Left lobe of liver (tissue), 2 donors: ENCODE data around the gene TTF2. TPM values are rescaled to one million over a fixed set of nuclear protein-coding genes. Genes with fewer than 3 reads are reported as not detected.
"Not testable (repeated sequence)": the region's sequence is repeated elsewhere in the genome, so short reads cannot be mapped to it uniquely, and the experiment has no call there.

Experiments used
- ATAC-seq: fragments of 200-7000 bp; cut with Tn5 transposase; one replicate; pipeline ENCODE4 v1.9.1; 2020; ENCODE audit warnings: mild to moderate bottlenecking, moderate library complexity
- DNase-seq: peaks from one replicate; pipeline ENCODE4 v3.0.0-alpha.2; 2020; ENCODE audit warnings: low spot score
- total RNA-seq: library from RNA; stranded (reverse); gene quantifications from one replicate; pipeline ENCODE4 v1.2.1, GENCODE V29; 2021
- donor health status: DM: no; HTN: no; CAD: no; lungs with moderate emphysema.
- donor health status: DM: no; HTN: yes; CAD: no.

Gene TTF2
- total RNA-seq, 1 donor from 2014 or later, result 2.9 TPM

- DNase-seq (no peak), ATAC-seq (no peak)
Measured at GRCh38 chr1:117092594-117092993, 32.5 kb downstream of the TTF2 start.

GRCh38 chr1:117093091-117093534, 33.0 kb downstream of the TTF2 start:
- DNase-seq (no peak), ATAC-seq (no peak)

DNA sequence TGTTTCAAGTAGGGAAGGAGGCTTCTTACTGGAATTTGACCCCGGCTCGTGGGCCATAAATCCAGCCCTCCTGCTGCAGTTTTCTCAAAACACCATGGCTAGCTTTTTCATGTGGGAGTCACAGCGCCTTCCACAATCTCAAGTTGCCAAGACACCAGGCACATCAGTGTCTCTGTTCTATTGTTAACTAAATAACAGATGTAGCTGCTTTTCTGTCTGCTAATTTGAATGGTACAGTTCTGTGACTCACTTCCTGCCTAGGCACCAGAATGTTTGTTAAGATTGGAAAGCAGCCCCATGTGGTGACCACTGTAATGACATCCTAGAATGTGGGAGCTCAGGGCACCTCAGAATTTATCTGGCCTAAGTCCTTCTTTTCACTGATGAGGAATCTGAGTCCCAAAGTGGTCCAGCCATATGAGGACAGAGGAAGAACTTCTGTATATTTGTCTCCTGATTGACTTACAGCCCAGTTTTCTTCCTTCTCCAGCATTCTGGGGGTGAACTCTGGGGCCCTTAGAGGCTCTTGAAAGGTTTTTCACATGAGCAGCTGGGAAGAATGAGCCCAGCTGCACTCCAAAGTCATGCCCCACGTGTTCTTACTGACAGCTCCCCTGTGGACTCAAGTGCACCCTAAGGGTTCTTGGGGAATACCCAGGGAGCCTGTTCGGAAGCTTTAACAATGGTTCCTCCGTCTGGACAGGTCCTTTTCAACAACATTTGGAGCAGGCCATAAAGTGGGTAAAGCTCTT, 33.9 kb downstream of the TTF2 start:
- ATAC-seq (no peak), DNase-seq (no peak)

DNA sequence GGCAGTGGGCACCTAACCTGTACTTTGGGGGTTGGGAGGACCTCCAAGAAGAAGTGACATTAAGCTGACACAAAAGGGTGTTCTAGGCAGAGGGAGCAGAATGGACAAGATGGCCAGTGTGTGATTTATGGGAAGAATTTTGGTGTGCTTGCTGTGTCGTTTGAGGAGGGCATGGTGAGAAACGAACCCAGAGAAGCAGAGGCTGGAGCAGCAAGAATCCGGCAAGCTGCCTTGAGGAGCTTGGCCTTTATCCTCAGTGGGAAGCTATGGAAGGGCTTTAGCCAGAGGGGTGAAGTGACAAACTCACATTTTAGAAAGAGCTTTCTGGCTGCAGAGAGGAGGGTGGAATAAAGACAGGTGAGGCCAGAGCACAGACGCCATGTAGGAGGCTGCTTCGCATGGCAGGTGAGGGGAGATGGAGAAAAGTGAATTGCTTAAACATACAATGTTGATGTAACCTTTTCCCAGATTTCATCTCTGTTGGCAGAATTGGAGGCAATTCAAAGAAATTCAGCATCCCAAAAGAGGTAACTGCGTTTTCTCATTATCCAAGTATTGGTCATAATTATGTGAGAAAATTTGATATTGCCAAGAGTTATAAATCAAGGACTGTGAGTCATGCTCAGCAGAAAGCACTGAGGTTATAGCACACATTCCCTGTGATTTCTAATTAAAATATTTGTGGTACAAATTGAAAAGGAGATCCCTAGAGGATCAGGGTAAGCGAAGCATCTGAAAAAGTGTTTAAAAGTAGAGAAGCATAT, 34.9 kb downstream of the TTF2 start:
- DNase-seq, result no peak
- ATAC-seq, result no peak

- no peak for ATAC-seq
Measured at GRCh38 chr1:117096951-117097408, 36.9 kb downstream of the TTF2 start.

GRCh38 chr1:117097443-117097842, 37.3 kb downstream of the TTF2 start:
- ATAC-seq, result no peak

More at GRCh38 chr1:117096951-117097408, 36.9 kb downstream of the TTF2 start:
- no peak for DNase-seq

DNA sequence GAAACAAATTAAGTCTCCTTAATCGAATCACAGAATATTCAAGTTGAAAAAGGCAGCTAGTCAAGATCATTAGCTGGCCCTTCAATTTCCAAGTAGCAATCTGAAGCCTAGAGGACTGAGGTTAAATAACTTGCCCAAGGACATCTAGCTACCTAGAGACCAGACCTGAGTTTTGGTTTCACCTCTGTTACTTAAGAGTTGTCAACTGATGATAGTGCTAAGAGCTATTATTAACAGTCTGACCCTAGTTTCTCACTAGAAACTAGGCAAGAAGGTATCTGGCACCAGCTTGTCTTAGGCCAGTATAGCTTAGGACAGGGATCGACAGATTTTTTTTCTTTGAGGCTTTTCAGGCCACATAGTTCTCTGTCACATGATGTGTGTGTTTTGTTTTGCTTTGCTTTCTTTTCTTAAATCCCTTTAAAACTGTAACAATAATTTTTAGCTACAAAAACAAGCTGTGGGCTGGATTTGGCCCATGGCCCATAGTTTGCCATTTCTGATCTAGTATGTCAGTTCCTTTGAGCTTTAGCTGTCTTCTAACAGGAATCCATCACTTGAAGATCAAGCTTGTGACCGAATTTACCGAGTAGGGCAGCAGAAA, 38.3 kb downstream of the TTF2 start:
- no peak for DNase-seq
- no peak for ATAC-seq

More at GRCh38 chr1:117097443-117097842, 37.3 kb downstream of the TTF2 start:
- DNase-seq, result no peak

- ATAC-seq, result no peak
- no peak for DNase-seq
Measured at GRCh38 chr1:117101334-117101733, 41.2 kb downstream of the TTF2 start.

DNA sequence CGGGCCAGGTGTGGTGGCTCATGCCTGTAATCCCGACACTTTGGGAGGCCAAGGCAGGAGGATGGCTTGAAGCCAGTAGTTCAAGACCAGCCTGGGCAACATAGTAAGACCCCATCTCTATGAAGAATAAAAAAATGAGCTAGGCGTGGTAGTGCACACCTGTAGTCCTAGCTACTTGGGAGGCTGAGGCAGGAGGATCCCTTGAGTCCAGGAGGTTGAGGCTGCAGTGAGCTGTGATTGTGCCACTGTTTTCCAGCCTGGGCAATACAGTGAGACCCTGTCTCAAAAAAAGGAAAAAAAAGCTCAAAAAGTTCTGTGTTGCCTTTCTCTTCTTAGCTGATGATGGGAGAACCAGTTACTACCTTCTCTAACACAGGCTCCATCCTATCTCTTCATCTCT, 41.7 kb downstream of the TTF2 start:
- DNase-seq, ATAC-seq: not testable (repeated sequence)

- no peak for DNase-seq
Measured at GRCh38 chr1:117104986-117105385, 44.9 kb downstream of the TTF2 start.

DNA sequence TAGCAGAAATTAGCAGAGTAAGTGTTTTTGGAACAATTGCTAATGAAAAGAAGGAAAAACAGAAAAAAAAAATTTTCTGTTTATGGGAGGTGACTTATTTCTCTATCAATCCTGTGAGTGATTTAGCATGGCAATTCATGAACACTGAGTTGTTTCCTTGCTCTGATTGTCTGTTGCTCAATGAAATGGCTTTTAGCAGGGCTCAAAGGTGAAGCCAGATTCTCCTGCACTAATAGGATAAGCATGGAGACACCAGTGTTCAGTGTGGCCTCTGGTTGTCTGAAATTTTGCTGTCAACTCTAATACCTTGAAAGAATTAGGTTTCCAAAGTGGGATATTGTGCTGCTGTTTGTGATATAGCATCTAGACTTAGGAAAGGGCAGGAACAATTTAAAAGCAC, 45.6 kb downstream of the TTF2 start:
- no peak for ATAC-seq
- DNase-seq, result no peak

More at GRCh38 chr1:117104986-117105385, 44.9 kb downstream of the TTF2 start:
- ATAC-seq, result no peak

- no peak for ATAC-seq
- no peak for DNase-seq
Measured at GRCh38 chr1:117106478-117106877, 46.4 kb downstream of the TTF2 start.

DNA sequence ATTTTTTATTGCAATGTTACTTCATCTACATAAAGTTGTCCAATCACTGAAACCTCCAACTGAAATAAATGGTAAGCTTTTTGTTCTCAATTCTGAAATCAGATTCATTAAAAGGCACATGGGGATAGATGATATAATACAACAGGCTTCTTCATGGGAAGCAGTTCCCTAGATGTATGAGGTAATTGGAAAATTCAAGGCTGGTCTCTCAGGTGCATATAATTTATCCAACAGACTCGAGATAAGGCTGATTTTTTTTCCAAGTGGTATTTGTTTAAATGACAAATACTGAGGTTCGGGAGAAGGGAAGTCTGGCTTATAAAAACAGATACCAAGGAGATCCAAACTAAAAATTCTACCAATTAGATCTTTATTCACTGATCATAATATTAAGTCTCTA, 47.2 kb downstream of the TTF2 start:
- DNase-seq (no peak), ATAC-seq (no peak)

DNA sequence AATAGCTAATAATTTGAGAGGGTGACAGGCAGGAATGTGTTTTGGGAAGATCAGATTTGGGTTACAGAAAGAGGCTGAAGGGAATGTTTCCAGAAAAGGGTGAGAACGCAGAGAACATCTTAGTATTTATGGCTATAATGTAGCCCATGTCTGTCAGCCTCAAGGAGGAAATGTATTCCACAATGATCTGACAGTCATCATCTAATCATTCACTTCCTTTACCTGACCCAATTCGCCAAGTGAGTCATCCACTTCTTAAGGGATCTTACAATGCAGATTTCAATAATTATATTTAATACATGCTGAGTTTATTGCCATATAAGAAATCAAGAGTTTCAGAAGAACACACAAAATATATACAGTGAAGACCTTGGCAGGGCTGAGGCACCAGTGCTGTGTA, 50.6 kb downstream of the TTF2 start:
- DNase-seq (no peak), ATAC-seq (no peak)

GRCh38 chr1:117112047-117112717, 52.1 kb downstream of the TTF2 start:
- DNase-seq, result no peak
- no peak for ATAC-seq

DNA sequence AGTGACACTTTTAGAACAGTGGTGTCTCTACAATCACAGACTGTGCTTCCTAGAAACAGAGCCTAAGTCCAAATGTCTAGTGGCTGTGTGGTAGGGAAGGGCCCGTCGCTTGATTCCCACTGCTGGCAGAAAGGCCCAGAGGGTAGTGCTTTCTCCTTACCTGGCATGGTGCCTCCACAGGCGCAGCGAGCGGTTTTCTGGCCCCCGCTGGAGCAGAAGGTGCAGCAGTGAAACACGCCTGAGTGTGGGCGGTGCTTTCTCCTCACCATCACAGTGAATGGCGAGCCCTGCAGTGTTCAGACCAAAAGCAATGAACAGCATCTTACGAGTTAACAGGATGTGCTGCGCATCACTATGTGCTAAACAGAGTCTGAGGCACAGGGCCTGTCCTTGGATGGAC, 53.1 kb downstream of the TTF2 start:
- no peak for ATAC-seq
- no peak for DNase-seq

DNA sequence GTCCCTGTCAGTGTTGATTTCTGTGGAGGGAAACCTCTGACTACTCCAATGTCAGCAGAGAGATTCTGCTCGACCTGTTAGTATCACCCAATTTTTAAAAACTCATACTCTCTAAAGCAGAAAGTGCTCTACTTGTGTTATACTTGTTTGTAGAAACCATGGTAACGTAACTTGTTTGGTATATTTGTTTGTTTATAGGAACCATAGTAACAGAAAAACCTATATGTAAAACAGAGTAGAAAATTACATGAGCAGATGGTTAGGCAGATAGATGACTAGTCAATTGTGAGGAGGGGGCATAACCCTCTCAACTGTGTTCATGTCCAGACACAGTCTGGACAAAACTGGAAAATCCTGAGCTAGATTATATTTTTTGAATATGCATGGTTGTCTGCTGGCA, 54.8 kb downstream of the TTF2 start:
- ATAC-seq (no peak), DNase-seq (no peak)

DNA sequence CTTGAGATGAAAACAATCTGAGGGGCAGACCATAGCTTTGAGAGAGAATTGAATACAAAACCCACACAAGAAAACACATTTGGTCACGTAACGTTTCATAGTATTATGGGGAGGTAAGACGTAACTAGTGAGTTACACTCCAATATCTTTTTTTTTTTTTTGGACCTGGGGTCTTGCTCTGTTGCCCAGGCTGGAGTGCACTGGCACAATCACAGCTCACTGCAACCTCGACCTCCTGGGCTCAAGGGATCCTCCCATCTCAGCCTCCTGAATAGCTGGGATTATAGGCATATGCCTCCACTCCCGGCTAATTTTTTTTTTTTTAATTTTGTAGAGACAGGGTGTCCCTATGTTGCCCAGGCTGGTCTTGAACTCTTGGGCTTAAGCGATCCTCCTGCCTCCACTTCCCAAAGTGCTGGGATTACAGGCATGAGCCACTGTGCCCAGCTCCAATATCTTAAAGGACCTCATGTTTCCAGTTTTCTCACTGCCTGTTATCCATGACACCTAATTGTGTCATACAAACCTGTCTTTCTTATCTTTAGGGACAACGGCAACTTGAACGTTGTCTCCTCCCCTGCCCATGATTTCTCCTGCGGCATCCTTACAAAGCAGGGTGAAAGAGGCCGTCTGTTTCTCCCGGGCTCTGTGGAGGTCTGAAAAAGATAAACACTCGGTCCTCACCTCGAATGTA, 56.1 kb downstream of the TTF2 start:
- no peak for DNase-seq
- ATAC-seq, result no peak

DNA sequence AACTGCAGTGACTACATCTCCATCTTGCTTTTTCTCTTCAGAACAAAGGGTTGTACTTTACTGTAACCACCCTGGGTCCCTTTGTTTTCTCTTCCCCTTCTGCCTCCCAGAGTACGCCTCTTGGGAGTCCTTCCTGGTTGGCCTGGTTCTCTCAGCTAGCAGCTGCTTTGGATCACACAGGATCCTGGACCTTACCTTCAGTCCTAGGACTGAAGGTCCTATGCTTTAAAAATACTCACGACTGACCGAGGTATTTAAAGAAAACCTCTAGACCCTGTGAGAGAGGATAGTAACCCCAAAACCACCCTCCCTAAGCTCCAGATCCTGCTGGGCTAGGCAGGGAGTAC, 56.6 kb downstream of the TTF2 start:
- DNase-seq (no peak), ATAC-seq (no peak)

- DNase-seq (peak; percentile 55), ATAC-seq (peak; percentile 38)
Measured at GRCh38 chr1:117117697-117118096, 57.6 kb downstream of the TTF2 start.

- DNase-seq (no peak), ATAC-seq (no peak)
Measured at GRCh38 chr1:117118137-117118536, 58.0 kb downstream of the TTF2 start.
